ENCODE measurements around the gene IQGAP1.
"Not testable (repeated sequence)": the region's sequence is repeated elsewhere in the genome, so short reads cannot be mapped to it uniquely, and the experiment has no call there.

Gene IQGAP1

DNA sequence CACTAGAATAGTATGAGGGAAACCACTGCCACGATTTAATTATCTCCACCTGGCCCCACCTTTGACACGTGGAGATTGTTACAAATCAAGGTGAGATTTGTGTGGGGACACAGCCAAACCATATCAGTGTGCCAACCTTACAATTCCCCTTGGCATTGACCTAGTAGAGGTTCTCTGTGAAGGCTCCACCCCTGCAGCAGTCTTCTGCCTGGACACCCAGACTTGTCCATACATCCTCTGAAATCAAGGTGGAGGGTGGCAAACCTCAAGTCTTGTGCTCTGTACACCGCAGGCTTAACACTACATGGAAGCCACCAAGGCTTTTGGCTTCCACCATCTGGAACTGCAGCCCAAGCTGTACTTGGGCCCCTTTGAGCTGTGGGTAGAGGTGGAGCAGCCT is 8.8 kb upstream of the IQGAP1 start:
- DNase-seq = no peak

GRCh38 chr15:90381515-90381914 is 6.5 kb upstream of the IQGAP1 start:
- no peak for DNase-seq

GRCh38 chr15:90382320-90382719 is 5.7 kb upstream of the IQGAP1 start:
- DNase-seq = no peak

GRCh38 chr15:90386221-90386620 is 1.8 kb upstream of the IQGAP1 start:
- DNase-seq = no peak

DNA sequence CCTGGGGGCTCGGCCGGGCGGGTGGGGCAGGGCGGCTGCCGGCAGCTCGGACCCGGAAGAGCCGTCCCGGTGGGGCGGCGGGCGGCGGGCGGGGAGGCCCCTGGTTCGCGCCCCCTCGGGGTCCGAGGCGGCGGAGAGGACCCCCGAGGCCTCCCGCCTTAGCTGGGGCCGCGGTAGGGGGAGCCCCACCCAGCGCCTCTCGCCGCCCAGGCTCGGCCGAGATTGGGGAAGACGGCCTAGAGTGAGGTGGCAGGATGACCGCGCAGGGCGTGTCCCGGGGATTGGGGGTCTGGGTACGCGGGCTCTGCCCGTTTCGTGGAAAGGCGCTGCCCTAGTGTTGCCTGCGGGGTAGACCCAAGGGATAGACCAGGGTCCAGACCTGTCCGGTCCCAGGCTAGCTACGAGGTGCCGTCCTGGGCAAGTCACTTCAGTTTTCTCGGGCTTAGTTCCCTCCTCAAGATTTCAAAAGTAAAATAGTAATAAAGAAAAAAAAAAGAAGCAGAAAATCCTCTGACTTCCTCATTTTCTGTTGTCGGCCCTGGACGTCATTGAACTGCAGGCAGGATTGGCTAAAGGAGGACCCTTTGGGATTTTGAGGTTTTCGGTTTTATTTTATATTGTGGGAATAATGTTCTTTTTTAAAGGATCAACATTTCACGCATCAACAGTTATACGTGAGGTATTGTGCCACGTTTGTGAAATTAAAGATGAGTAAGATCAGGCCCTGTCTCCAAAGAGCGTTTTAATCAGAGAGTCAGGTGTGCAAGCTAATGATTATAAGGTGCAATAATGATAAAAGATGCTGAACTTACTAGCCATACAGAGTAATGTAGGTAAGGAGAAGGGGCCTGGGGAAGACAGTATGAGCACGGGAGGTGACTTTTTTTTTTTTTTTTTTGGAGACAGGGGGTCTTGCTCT is 679 bp downstream of the IQGAP1 start:
- no peak for DNase-seq

DNA sequence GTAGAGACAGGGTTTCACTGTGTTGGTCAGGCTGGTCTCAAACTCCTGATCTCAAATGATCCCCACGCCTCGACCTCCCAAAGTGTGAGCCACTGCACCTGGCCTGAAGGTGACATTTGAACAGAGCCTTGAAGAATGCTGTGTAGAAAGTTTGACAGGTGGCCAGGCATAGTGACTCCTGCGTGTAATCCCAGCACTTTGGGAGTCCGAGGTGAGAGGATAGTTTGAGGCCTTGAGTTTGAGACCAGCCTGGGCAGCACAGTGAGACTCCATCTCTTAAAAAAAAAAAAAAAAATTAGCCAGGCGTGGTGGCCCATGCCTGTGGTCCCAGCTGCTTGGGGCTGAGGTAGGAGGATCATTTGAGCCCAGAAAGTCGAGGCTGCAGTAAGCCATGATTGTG is 1.5 kb downstream of the IQGAP1 start:
- no peak for DNase-seq

- DNase-seq = no peak
Measured at GRCh38 chr15:90393040-90393439, 5.0 kb downstream of the IQGAP1 start.

DNA sequence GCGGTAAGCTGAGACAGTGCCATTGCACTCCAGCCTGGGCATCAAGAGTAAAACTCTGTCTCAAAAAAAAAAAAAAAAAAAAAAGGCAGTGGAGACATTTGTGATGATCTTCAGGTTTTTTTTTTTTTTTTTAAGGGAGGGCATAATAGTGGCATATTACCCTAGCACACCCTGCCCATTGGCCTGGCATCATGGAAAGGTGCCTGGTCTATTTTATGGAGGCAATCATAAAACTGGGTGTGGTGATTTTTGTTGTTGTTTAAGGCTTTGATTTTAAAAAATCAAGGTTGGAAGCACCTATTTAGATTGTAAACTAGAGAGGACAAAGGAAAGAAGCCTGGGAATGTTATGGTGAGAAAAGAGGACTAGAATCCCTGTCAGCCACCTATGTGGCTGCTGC is 6.0 kb downstream of the IQGAP1 start:
- DNase-seq = no peak

GRCh38 chr15:90394748-90395442 is 6.9 kb downstream of the IQGAP1 start:
- no peak for DNase-seq

GRCh38 chr15:90396321-90396720 is 8.3 kb downstream of the IQGAP1 start:
- no peak for DNase-seq

DNA sequence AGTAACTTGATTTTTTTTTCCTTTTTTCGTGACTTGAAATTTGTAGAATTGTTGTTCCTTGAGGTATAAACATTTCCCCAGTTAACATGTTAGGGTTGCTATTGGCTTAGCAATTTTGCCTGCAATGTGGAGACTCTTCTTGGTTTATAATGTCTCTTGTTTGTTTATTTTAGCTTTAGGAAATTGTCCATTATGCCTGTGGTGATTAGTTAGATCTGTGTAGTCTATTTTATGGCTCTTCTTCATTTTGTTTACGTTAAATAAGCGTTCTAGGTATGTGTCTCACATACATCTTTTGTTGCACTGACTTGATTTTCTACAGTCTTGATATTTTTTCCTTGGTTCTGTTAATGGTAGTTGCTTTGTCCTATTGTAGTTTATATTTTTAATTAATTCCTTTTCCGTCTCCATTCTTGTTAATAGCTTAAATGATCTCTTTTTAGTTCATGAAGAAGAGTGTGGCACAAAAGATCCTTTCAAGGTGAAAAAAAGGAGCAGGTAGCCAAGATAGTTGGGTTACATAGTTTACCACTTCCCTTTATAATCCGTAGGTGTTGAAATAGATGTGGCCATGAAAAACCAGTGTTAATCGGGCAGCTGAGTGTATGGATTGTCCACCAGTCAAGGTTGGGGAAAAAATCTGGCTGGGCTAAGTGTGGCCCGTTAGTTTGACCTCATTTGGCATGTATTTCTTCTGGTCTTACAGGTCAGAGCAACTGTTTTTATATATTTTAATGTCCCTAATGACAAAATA is 12.1 kb downstream of the IQGAP1 start:
- DNase-seq = no peak

- peak; percentile 94 for DNase-seq
Measured at GRCh38 chr15:90400759-90401314, 12.8 kb downstream of the IQGAP1 start.

GRCh38 chr15:90401495-90401894 is 13.5 kb downstream of the IQGAP1 start:
- DNase-seq = no peak

DNA sequence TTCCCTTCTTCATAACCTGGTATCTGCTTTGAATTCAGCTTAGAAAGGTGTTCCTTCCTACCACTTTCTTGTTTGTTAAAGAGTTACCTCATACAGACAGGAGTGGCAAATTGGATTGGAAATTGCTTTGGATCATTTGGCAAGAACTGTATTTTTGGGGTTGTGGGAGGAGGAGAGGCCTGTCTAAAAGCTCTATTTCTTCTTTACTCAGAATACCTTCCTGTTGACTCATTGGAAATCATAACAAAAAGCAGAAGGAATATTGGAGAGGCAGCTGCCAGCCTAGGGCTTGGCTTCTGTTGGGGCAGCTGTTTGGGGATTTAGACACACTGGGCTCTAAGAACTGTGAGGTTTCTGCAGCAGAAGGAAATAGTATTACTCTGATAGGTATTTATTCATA is 14.2 kb downstream of the IQGAP1 start:
- DNase-seq = peak; percentile 69

- no peak for DNase-seq
Measured at GRCh38 chr15:90402767-90403166, 14.7 kb downstream of the IQGAP1 start.

DNA sequence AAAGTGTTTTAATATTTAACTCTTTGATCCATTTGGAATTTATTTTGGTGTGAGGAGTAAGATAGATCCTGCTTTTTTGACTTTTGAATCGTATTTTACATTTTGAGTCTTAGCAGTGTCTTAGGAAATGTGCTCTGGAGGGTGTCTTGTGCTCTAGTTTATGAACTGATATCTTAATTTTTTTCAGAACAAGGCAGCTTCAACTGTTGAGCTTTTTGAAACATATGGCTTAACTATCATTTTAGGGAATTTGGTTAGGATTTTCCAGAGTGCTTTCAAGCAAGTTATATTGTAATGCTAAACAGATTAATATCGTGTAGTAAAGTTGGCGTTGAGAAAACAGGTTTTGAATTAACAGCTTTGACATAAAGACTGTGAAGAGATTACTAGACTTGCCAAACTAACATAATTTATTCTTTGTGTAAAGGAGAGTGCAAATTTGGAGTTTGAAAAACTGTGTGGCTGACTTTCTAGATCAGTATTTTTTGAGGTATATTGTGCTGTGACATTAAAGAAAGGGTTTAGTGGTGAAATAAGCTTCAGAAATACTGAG is 17.1 kb downstream of the IQGAP1 start:
- no peak for DNase-seq

DNA sequence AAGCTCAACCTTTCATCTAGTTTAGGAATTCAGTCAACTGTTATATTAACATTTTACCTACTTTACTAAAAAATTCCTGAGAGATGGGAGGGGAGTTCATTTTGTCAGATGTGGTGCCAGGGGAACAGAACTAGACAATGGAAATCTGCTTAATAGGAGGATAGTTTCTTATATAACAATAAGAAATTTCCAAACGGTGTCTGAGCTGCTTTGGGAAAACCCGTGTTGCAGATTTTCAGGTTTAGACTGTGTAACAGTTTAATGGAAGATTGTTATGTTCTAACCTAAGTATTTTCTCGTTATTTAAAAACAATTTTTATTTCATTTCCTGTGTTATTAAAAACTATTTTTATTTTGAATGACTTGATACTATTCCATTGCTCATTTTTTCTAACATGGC is 19.3 kb downstream of the IQGAP1 start:
- DNase-seq = no peak

DNA sequence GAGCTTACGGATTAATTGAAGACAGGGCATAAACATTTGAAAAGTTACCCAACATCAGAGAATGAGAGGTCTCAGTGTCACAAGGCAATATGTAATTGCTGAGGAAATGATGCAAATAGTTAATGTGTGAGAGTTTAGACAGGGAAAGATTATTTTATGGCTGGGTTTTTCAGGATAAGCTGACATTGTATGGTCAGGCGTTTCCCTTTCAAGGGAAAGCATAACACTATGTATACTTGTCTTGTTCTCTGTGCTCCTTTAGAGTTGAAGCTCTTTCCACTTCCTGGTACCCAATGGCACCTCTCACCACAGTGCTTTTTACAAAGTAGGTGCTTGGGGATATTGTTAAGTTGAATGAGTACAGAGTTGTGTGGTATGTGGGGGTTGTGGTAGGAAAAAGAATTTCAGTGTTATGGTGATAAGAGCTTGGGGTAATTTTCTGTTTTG is 19.9 kb downstream of the IQGAP1 start:
- DNase-seq = no peak

- DNase-seq = no peak
Measured at GRCh38 chr15:90408657-90409056, 20.6 kb downstream of the IQGAP1 start.

DNA sequence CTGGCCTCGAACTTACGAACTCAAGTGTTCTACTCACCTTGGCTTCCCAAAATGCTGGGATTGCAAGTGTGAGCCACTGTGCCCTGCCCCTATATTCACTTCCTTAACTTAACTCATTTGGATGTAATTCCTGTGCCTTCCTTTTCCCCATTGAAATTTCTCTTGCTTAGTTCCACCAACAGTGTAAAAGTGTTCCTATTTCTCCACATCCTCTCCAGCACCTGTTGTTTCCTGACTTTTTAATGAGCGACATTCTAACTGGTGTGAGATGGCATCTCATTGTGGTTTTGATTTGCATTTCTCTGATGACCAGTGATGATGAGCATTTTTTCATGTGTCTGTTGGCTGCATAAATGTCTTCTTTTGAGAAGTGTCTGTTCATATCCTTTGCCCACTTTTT is 21.5 kb downstream of the IQGAP1 start:
- DNase-seq = not testable (repeated sequence)

GRCh38 chr15:90410316-90410715 is 22.3 kb downstream of the IQGAP1 start:
- DNase-seq = not testable (repeated sequence)

DNA sequence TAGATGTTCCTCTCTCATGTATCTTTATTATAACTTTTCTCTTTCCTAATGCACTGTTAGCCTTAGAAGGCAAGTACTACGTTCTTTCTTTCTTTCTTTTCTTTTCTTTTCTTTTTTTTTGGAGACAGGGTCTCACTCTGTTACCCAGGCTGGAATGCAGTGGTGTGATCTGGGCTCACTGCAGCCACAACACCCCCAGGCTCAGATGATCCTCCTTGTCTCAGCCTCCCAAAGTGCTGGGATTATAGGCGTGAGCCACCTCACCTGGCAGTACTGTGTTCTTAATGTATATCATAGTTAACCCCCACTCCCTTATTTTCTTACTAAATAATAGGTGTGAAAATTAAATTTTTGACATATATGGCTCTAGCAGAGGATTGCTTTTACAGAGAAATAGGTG is 23.1 kb downstream of the IQGAP1 start:
- no peak for DNase-seq

Data from amniotic stem cell (primary cell).